Right lobe of liver (tissue), 6 donors: Measurements from ENCODE around the gene DNMT3B. TPM values are rescaled to one million over a fixed set of nuclear protein-coding genes. Genes with fewer than 3 reads are reported as not detected.

ENCODE experiments used
- ATAC-seq, 4 donors: fragments of 200-7000 bp; cut with Tn5 transposase; one replicate each; pipeline ENCODE4 v1.9.1; 2020; ENCODE audit warnings: mild to moderate bottlenecking in 4 of 4, moderate library complexity in 4 of 4
- DNase-seq, 3 donors: peaks; one replicate each; pipeline ENCODE4 v3.0.0-alpha.2; 2020
- H3K27ac ChIP-seq, 3 donors: fragments of 200-600 bp; one replicate each; pipeline ENCODE4 v1.8.0; 2022
- H3K27me3 ChIP-seq, 2 donors: fragments of 200-600 bp; one replicate each; pipeline ENCODE4 v1.8.0; 2022
- H3K36me3 ChIP-seq, 4 donors: fragments of 200-600 bp; sonication (generic) in 1 of 4; one replicate each; pipeline versions ENCODE4 v1.5.1 to v1.8.0; 2017 to 2022; ENCODE audit warnings: control low read depth in 1 of 4
- H3K4me1 ChIP-seq, 4 donors: fragments of 200-600 bp; sonication (generic) in 1 of 4; one replicate each; pipeline versions ENCODE4 v1.5.1 to v1.8.0; 2017 to 2022; ENCODE audit warnings: control low read depth in 1 of 4
- H3K4me3 ChIP-seq, 3 donors: fragments of 200-600 bp; one replicate each; pipeline ENCODE4 v1.8.0; 2022
- H3K9me3 ChIP-seq, 4 donors: fragments of 200-600 bp; sonication (generic) in 1 of 4; one replicate each; pipeline versions ENCODE4 v1.5.1 to v1.8.0; 2017 to 2022; ENCODE audit warnings: control low read depth in 1 of 4
- CTCF ChIP-seq, 4 donors: fragments of 200-600 bp in 3 of 4; fragments of 450-650 bp in 1 of 4; IDR thresholded peaks; one replicate each; pipeline versions ENCODE4 v1.5.1 to v1.8.0; 2016 to 2022; ENCODE audit warnings: antibody characterized with exemption in 4 of 4, mild to moderate bottlenecking in 2 of 4
- POLR2A ChIP-seq: fragments of 450-650 bp; IDR thresholded peaks from one replicate; pipeline ENCODE4 v1.6.1; 2017; ENCODE audit warnings: antibody characterized with exemption, mild to moderate bottlenecking
- WGBS: methylation state at CpG from one replicate; pipeline ENCODE4 v1.1.6; 2018; ENCODE audit warnings: low coverage, low lambda C conversion rate; ENCODE audit not compliant: insufficient coverage; ENCODE audit errors: missing lambda C conversion rate; 5-methylcytosine and 5-hydroxymethylcytosine counted together
- intact Hi-C, 2 donors: fragments of 100-400 bp; cut with DNase I; formaldehyde crosslinking; loops; one replicate each; pipeline versions ENCODE4 v1.11.2 to v1.14.1; 2022
- total RNA-seq, 6 experiments: library from RNA; depleted of rRNA in 2 of 6; stranded (reverse); fragments of >200 nt in 2 of 6; fragmentation: NEBNext Ultra II Directional in 3 of 6; extraction: Animal tissue kit (Norgen Biotek cat#: 25700) in 3 of 6; gene quantifications; one replicate each; pipeline versions ENCODE4 v1.1.0 to v1.2.4, GENCODE V29; 2016 to 2023
- donor health status: DM: no; HTN: yes; CAD: no.
- donor health status: DM: no; HTN: no; CAD: no.
- donor health status: DM: no; HTN: no; CAD: no.
- donor health status: DM: no; HTN: yes; CAD: no.
- donor health status: DM: no; HTN: yes; CAD: no.

Gene DNMT3B
- total RNA-seq, 6 experiments from 2014 or later: 0.43 to 0.88 (median 0.65) TPM

GRCh38 chr20:32845786-32846185 is 83.6 kb downstream of the DNMT3B start:
- Histone ChIP-seq H3K27ac (no peak overlapping the region), H3K27me3 (no peaks in the 10 kb centered on the region), H3K4me1 (no peaks in the 10 kb centered on the region), H3K4me3 (no peak overlapping the region), H3K9me3 (no peaks in the 10 kb centered on the region), H3K36me3 (peaks cover 5 to 68% (median 21%) of the 10 kb centered on the region in 4 donors)
- DNase-seq: no peak
- ATAC-seq: no peak
- intact Hi-C loops: no loop called here
- TF ChIP-seq POLR2A: no peak
- TF ChIP-seq CTCF (IDR thresholded peaks at IDR 0.05): no peak
- 65% methylated on average over 2 of the region's 2 CpGs for WGBS

GRCh38 chr20:32846852-32847251 is 84.7 kb downstream of the DNMT3B start:
- Histone ChIP-seq H3K9me3 (no peaks in the 10 kb centered on the region), H3K4me3 (no peak overlapping the region), H3K27me3 (no peaks in the 10 kb centered on the region), H3K4me1 (no peaks in the 10 kb centered on the region), H3K27ac (no peak overlapping the region), H3K36me3 (peaks cover 5 to 60% (median 18%) of the 10 kb centered on the region in 4 donors)
- TF ChIP-seq POLR2A: no peak
- TF ChIP-seq CTCF (IDR thresholded peaks at IDR 0.05): no peak
- no peak for DNase-seq
- WGBS: 95% methylated on average over 3 of the region's 5 CpGs
- intact Hi-C loops: no loop called here
- ATAC-seq: no peak

GRCh38 chr20:32847964-32848363 is 85.8 kb downstream of the DNMT3B start:
- no peak for TF ChIP-seq POLR2A
- TF ChIP-seq CTCF (IDR thresholded peaks at IDR 0.05): no peak
- H3K27ac ChIP-seq: no peak overlapping the region
- intact Hi-C loops: no loop called here
- peaks cover 4 to 51% (median 13%) of the 10 kb centered on the region in 4 donors for H3K36me3 ChIP-seq
- no peaks in the 10 kb centered on the region for H3K4me1 ChIP-seq
- H3K4me3 ChIP-seq: no peak overlapping the region
- H3K27me3 ChIP-seq: no peaks in the 10 kb centered on the region
- ATAC-seq (no peak), DNase-seq (no peak)
- 89% methylated on average over 5 of the region's 5 CpGs for WGBS
- H3K9me3 ChIP-seq: no peaks in the 10 kb centered on the region

GRCh38 chr20:32848846-32849245 is 86.7 kb downstream of the DNMT3B start:
- TF ChIP-seq CTCF (IDR thresholded peaks at IDR 0.05): no peak
- no peak for TF ChIP-seq POLR2A
- no peaks in the 10 kb centered on the region for H3K27me3 ChIP-seq
- intact Hi-C loops: no loop called here
- H3K27ac ChIP-seq: no peak overlapping the region
- H3K4me3 ChIP-seq: no peak overlapping the region
- no peak for ATAC-seq
- WGBS: 94% methylated on average over 6 of the region's 6 CpGs
- DNase-seq: no peak
- peaks cover 4 to 44% (median 13%) of the 10 kb centered on the region in 4 donors for H3K36me3 ChIP-seq
- no peaks in the 10 kb centered on the region for H3K4me1 ChIP-seq
- H3K9me3 ChIP-seq: no peaks in the 10 kb centered on the region

- TF ChIP-seq POLR2A (no peak), CTCF (IDR thresholded peaks at IDR 0.05) (no peak)
- ATAC-seq: no peak
- Histone ChIP-seq H3K4me1 (no peaks in the 10 kb centered on the region), H3K27me3 (no peaks in the 10 kb centered on the region), H3K27ac (no peak overlapping the region), H3K4me3 (no peak overlapping the region), H3K9me3 (no peaks in the 10 kb centered on the region), H3K36me3 (peaks cover 4 to 44% (median 13%) of the 10 kb centered on the region in 4 donors)
- intact Hi-C loops: no loop called here
- WGBS: 96% methylated on average over 6 of the region's 6 CpGs
- no peak for DNase-seq
Measured at GRCh38 chr20:32849577-32849976, 87.4 kb downstream of the DNMT3B start.
